SW 1271 (cell line): ENCODE results near the gene MDK.

ENCODE experiments used
- DNase-seq, 2 experiments: peaks; one replicate each; lab custom pipeline; 2025; lab: John Stamatoyannopoulos, UW

The MDK gene

GRCh38 chr11:46382646-46383403 lies 1.4 kb downstream of the MDK start:
- DNase-seq, result peak in 1 of 2 experiments; percentile 69

- no peak for DNase-seq
Observed at GRCh38 chr11:46383404-46383758, 1.9 kb downstream of the MDK start.

GRCh38 chr11:46383974-46384701 lies 2.7 kb downstream of the MDK start:
- DNase-seq, result no peak

DNA sequence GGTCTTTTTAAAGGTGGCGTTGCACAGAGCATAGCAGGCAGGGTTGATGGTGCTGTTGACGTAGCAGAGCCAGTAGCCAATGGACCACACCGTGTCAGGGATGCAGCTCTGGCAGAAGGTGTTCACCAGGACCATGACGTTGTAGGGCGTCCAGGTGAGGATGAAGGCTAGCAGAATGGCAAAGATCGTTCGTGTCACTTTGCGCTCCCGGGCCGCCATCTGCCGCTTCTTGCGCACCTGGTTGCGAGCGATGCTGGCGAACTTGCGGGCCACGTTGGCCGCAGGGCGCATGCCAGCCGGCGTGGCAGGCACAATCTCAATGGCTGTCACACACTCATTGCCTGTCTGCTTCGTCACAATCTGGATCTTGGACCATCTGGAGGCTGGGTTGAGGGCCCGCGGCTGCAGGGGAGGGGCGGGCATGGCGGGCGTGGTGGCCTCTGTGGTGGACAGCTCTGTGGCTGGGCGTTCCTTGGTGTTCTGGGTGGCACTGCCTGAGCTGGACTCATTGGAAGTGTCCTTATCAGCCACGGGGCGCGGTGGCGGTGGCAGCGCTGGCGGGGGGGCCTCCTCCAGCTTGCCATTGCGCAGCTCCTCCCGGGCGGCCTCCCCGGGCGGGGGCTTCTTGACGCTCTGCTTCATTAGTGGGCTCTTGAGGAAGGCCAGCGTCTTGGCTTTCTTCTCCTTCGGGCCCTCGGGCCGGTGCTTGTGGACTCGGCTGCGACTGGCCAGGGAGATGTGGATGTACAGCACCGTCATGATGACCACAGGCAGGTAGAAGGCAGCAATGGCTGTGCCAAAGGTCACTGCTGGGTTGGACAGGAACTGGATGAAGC lies 3.9 kb downstream of the MDK start:
- DNase-seq, result no peak

DNA sequence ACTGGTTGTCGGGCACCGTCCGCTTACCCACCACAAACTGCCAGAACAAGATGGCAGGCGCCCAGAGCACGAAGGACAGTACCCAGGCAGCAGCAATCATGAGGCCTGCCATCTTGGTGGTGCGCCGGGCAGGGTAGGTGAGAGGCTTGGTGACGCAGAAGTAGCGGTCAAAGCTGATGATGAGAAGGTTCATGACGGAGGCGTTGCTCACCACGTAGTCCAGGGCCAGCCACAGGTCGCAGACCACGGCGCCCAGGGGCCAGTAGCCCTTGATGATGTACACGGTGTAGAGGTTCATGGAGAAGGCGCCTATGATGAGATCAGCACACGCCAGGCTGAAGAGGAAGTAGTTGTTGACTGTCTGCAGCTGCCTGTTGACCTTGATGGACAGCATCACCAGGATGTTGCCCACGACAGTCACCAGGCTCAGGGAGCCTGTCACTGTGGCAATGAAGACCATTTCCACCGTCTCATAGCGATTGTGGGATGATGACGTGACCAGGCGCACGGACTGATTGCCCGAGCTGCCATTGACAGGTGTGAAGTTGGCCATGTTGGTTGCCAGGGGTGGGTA lies 4.6 kb downstream of the MDK start:
- DNase-seq, result no peak

DNA sequence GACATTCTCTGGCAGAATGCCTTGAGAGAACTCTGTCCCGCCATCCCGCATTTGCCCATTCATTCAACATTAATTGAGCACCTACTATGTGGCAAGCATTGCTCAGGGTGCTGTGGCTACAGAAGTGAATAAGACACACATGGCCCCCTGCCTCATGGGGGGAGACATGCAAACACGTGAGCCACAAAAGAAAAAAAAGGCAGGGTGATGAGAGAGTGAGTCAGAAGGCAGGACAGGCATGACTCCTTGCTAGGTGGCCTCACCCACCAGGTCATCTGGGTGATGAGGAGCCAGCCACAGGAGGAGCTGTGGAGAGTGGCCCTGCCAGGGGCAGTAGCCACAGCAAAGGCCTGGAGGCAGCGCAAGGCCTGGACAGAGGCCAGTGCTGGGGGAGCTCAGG lies 5.2 kb downstream of the MDK start:
- peak in 1 of 2 experiments; percentile 15 for DNase-seq

GRCh38 chr11:46387456-46387855 lies 6.0 kb downstream of the MDK start:
- no peak for DNase-seq

- no peak for DNase-seq
Observed at GRCh38 chr11:46387919-46388618, 6.6 kb downstream of the MDK start.

DNA sequence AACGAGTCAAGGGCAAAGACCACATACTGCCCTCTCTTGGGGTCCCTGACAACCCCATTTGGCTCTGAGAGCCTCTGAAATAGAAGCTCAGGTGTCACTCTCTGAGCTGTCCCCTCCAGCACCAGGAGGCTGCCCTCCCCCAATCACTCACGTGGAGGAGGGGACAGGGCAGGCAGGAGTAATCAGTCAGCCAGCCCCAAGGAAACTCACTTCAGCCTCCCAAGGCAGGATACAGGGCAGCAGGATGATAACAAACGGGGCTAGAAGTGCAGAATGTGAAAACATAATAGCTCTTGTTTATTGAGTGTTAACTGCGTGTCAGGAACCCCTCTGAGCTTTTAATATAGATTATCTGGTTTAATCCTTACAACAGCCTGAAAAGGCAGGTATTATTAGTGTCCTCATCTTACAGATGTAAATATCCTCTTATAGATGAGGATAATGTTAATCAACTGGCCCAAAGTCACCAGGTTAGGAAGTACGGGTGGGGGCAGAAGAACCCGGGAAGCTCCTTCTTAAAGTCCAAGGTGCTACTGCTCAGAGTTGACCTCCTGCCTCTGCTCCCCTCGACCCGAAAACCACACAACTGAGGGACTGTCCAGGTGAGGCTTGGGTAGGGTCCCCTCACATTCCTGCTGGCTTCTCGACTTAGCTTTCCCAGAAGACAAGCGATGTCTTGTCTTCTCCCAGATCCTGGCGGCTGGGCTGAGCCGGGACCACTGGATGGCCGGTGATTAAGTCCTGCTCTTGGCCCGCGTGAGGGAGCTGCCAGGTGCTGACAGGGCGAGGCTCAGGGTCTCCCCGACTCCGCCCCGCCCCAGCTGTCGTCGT lies 7.4 kb downstream of the MDK start:
- no peak for DNase-seq

GRCh38 chr11:46389450-46390330 lies 8.2 kb downstream of the MDK start:
- peak in 1 of 2 experiments; percentile 59 for DNase-seq

GRCh38 chr11:46390331-46391171 lies 9.1 kb downstream of the MDK start:
- DNase-seq, result no peak

GRCh38 chr11:46391186-46391577 lies 9.7 kb downstream of the MDK start:
- DNase-seq, result no peak

- DNase-seq, result peak in 1 of 2 experiments; percentile 70
Observed at GRCh38 chr11:46391578-46392420, 10.3 kb downstream of the MDK start, which contains the start of gene CHRM4. CHRM4 (minus strand) TSS chr11:46391776; CDS start chr11:46386557, 5,219 bp downstream.

DNA sequence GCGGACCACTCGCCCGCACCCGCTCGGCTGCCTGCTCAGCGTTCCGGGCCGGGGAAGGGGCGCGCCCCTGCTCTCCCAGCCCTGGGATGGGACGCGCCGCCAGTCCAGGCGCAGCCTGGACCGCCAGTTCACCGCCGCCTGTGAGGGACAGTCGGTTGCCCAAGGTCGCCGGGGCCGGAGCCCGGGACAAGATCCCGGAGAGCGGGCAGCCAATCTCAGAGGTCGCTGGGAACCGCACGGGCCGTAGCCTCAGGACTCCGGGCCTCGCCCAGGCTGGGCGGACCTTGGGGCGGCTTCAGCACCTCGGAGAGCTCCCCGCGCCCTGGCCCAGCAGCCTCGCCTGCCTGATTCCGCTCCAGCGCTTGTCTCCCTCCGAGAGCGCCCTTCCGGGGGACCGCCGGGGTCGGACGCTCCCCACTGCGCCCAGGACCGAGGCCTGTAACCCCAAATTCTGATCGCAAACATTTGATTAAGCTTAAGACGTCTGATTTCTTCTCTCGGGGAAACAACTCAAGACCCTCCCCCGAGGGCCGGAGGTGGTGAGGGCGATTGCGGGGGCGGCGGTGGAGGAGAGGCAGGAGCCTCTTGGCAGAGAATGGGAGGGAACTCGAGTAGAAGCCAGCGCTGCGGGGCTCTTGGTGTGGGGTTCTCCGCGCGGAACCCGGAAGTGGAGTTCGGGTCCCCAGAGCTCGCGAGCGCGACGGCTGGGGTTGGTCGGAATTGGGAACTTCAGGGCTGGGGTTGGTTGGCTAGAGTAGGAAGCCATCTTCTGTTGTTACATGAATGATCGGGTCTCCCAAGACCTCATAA lies 11.2 kb downstream of the MDK start:
- DNase-seq, result peak in 1 of 2 experiments; percentile 36

GRCh38 chr11:46393231-46393616 lies 11.8 kb downstream of the MDK start:
- DNase-seq, result no peak

DNA sequence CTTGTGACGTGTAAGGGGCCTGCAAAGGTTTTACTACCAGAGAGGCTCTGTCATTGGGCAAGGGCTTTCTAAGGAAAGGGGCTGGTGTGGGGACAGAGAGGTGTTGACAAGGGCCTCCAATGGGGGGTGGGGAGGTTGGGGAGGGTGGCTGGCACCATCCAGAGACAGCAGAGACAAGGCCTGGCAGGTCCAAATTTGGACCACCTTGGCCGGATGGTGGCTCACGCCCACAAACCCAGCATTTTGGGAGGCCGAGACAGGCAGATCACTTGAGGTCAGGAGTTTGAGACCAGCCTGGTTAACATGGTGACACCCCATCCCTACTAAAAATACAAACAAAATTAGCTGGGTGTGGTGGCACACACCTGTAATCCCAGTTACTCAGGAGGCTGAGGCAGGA lies 12.3 kb downstream of the MDK start:
- DNase-seq, result no peak

- no peak for DNase-seq
Observed at GRCh38 chr11:46397526-46397925, 16.1 kb downstream of the MDK start.
